A673 (cell line): Measurements from ENCODE around the gene PHF21A. TPM values are rescaled to one million over a fixed set of nuclear protein-coding genes. Genes with fewer than 3 reads are reported as not detected.

Source experiments
- BruUV-seq: library from RNA; stranded (reverse); fragments of 400-500 nt; replicated peaks from 2 replicates; lab custom pipeline; 2021; lab: Mats Ljungman, UMichigan
- CTCF ChIA-PET: fragments of 300-600 bp; sonication (Branson Sonifier 250); formaldehyde crosslinking; loops from one replicate; lab custom pipeline; 2022; ENCODE audit warnings: antibody characterized with exemption; lab: Charles Lee
- POLR2A ChIA-PET: fragments of 300-600 bp; sonication (Branson Sonifier 250); formaldehyde crosslinking; loops from one replicate; lab custom pipeline; 2022; ENCODE audit warnings: antibody characterized with exemption; ENCODE audit not compliant: low non-redundant PET; lab: Charles Lee
- DNase-seq: peaks from one replicate; pipeline ENCODE4 v3.0.0-alpha.2; 2015; ENCODE audit warnings: low spot score
- H3K27ac ChIP-seq: fragments of 200-600 bp; sonication (generic); 2 replicates; pipeline ENCODE4 v1.5.1; 2016; ENCODE audit warnings: mixed run types, low read depth, mild to moderate bottlenecking, mixed read lengths, antibody characterized with exemption, low read length; ENCODE audit not compliant: poor library complexity, severe bottlenecking
- H3K27me3 ChIP-seq: fragments of 200-600 bp; sonication (generic); replicated peaks from 2 replicates; pipeline ENCODE4 v1.6.1; 2017; ENCODE audit warnings: mixed run types, low read depth, mild to moderate bottlenecking, mixed read lengths, antibody characterized with exemption, low read length; ENCODE audit not compliant: insufficient read depth, poor library complexity
- H3K36me3 ChIP-seq: fragments of 200-600 bp; sonication (generic); 2 replicates; pipeline ENCODE4 v1.6.1; 2016; ENCODE audit warnings: mixed run types, mild to moderate bottlenecking, mixed read lengths, antibody characterized with exemption, low read length; ENCODE audit not compliant: insufficient read depth, poor library complexity, severe bottlenecking
- H3K4me1 ChIP-seq: fragments of 200-600 bp; sonication (generic); 2 replicates; pipeline ENCODE4 v1.6.1; 2017; ENCODE audit warnings: mixed run types, mild to moderate bottlenecking, mixed read lengths, antibody characterized with exemption, low read length; ENCODE audit not compliant: insufficient read depth, poor library complexity, severe bottlenecking
- H3K4me3 ChIP-seq: fragments of 200-600 bp; sonication (generic); 2 replicates; pipeline ENCODE4 v1.5.1; 2016; ENCODE audit warnings: low read depth, mixed run types, mild to moderate bottlenecking, mixed read lengths, low read length; ENCODE audit not compliant: poor library complexity, severe bottlenecking
- H3K9me3 ChIP-seq: fragments of 200-600 bp; sonication (generic); 2 replicates; pipeline ENCODE4 v1.6.1; 2016; ENCODE audit warnings: mixed run types, low read depth, mild to moderate bottlenecking, mixed read lengths, antibody characterized with exemption, low read length; ENCODE audit not compliant: poor library complexity, severe bottlenecking
- CTCF ChIP-seq: fragments of 300-800, 200-600 bp; sonication (generic); conservative IDR thresholded peaks from 2 replicates; pipeline ENCODE4 v1.5.1; 2017; ENCODE audit warnings: low read depth, mild to moderate bottlenecking, antibody characterized with exemption, low read length, moderate library complexity, mixed read lengths
- EZH2 ChIP-seq: fragments of 200-600 bp; sonication (generic); IDR thresholded peaks from 2 replicates; pipeline ENCODE4 v1.6.1; 2017; ENCODE audit warnings: borderline replicate concordance, low read depth, mild to moderate bottlenecking, mixed read lengths, antibody characterized with exemption, low read length; ENCODE audit not compliant: poor library complexity, severe bottlenecking
- intact Hi-C: fragments of 100-400 bp; cut with micrococcal nuclease; formaldehyde crosslinking; loops from one replicate; pipeline ENCODE4 v1.10.0; 2022; ENCODE audit not compliant: unreplicated experiment
- total RNA-seq: library from RNA; stranded (reverse); gene quantifications from 2 replicates; pipeline ENCODE4 v1.2.3, GENCODE V29; 2021

The PHF21A gene
- total RNA-seq, 1 experiment from 2014 or later: 77.2 TPM

- no peak for DNase-seq
- intact Hi-C loops: no loop called here
- TF ChIP-seq CTCF: no peak
- no peak for TF ChIP-seq EZH2
- Histone ChIP-seq H3K4me1 (no peaks in the 10 kb centered on the region), H3K27ac (no peak overlapping the region), H3K27me3 (no peaks in the 10 kb centered on the region), H3K36me3 (peaks cover 23% of the 10 kb centered on the region), H3K4me3 (no peak overlapping the region), H3K9me3 (no peaks in the 10 kb centered on the region)
- no TSS peak for BruUV-seq
- POLR2A ChIA-PET: no interaction called here
- CTCF ChIA-PET: interaction anchor here (1.4 kb wide), 1 partner anchor 17 kb away, joined by 4 read pairs; no protein-coding TSS in a partner anchor
These were observed 173.4 kb downstream of the PHF21A start for GRCh38 chr11:45947885-45948284.

DNA sequence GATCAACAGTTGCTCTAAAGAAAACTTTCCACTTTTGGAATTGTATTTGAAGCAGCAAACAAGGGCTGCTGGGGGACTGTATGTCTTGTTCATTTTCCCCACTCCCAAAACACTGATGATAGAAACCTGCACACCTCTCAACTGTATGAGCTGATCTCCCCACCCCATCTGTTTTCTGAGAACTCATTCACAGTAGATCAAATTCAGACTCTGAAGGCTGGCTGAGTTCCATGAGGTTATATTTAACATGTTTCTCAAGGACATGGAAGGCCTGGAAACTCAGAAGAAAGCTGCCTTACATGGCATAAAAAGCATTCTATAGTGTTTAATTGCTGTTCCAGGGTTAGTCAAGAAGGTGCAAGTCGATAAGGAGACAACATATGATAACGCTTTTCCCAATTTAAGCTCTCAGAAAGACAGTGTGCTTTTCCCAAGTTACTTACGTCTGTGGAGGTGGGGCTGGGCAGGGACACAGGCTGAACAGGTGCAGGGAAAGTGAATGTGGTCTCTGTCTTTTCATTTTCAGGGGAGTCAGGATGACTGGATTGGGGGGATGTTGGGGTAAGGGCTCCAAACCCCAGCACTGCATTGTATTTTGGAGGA is 175.8 kb downstream of the PHF21A start:
- Histone ChIP-seq H3K4me3 (no peak overlapping the region), H3K27me3 (no peaks in the 10 kb centered on the region), H3K9me3 (no peaks in the 10 kb centered on the region), H3K4me1 (no peaks in the 10 kb centered on the region), H3K36me3 (peaks cover 23% of the 10 kb centered on the region), H3K27ac (no peak overlapping the region)
- no peak for TF ChIP-seq EZH2
- no peak for TF ChIP-seq CTCF
- ChIA-PET CTCF (no interaction called here), POLR2A (no interaction called here)
- BruUV-seq: no TSS peak
- intact Hi-C loops: no loop called here
- no peak for DNase-seq

DNA sequence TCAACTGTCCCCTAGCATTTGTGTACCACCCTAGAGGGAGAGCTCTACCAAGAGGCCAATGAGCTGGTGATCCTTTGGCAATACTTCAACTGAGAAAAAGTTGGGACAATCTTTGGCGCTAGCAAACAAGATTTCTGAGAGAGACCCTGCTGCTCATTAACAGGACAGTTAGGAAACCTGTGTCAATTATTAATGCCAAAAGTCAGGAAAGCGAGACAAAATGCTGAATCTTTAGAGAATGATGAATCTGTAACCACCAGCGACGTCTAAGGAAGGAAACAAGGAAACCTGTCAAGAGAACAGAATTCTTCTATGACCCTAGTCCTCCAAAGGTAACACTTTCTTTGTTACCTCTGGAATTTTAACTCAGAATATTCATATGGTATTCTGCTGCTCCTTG is 178.9 kb downstream of the PHF21A start:
- H3K4me1 ChIP-seq: no peaks in the 10 kb centered on the region
- BruUV-seq: no TSS peak
- no peak for TF ChIP-seq EZH2
- no peak for TF ChIP-seq CTCF
- no peak overlapping the region for H3K4me3 ChIP-seq
- no peak overlapping the region for H3K27ac ChIP-seq
- no peak for DNase-seq
- no peaks in the 10 kb centered on the region for H3K27me3 ChIP-seq
- no peaks in the 10 kb centered on the region for H3K9me3 ChIP-seq
- peaks cover 14% of the 10 kb centered on the region for H3K36me3 ChIP-seq
- POLR2A ChIA-PET: no interaction called here
- CTCF ChIA-PET: interaction anchor here (0.6 kb wide), 2 partner anchors 59 to 69 kb away, joined by 3 to 6 read pairs; no protein-coding TSS in a partner anchor
- intact Hi-C loops: no loop called here
